Smooth muscle cell of the brain vasculature (primary cell): Measurements from ENCODE around the gene STXBP1.

Experiments
- DNase-seq: peaks from one replicate; pipeline ENCODE4 v3.0.0-alpha.2; 2012; ENCODE audit warnings: low read depth, low spot score

The STXBP1 gene

DNA sequence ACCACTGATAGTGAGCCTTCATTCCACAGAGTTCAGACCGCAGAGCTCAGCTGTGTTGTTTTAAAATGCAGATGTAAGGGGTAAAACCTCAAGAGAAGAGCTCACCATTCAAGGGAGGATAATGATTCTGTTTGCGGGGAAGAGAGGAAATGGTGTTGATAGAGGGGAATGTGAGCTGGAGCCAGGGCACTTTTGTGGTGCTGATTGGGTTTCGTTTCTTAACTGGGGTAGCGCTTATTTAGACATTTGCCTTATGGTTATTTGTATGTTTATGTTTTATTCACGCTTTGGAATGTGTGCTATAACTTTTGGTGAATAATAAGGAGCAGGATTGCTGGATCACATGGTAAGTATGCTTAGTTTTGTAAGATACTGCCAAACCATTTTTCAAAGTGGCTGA, 42.5 kb downstream of the STXBP1 start:
- no peak for DNase-seq

DNA sequence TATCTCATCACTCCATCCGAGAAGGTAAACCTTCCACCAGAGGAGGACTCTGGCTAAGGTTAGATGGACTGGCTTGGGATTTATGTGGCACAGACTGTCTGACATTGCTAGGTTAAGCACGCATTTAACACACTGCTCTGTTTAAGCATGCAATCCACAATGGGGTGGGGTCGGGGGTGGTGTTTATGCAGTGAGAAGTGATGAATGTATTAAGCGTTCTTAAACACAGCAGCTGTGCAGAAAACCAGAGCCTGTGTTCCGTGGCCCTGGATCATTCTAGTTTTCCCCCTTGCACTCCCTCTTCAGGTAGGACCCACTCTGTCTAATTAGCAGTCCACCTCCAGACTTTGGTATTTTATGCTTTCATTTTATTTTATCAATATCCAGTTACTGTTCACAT, 46.4 kb downstream of the STXBP1 start:
- DNase-seq, result no peak

DNA sequence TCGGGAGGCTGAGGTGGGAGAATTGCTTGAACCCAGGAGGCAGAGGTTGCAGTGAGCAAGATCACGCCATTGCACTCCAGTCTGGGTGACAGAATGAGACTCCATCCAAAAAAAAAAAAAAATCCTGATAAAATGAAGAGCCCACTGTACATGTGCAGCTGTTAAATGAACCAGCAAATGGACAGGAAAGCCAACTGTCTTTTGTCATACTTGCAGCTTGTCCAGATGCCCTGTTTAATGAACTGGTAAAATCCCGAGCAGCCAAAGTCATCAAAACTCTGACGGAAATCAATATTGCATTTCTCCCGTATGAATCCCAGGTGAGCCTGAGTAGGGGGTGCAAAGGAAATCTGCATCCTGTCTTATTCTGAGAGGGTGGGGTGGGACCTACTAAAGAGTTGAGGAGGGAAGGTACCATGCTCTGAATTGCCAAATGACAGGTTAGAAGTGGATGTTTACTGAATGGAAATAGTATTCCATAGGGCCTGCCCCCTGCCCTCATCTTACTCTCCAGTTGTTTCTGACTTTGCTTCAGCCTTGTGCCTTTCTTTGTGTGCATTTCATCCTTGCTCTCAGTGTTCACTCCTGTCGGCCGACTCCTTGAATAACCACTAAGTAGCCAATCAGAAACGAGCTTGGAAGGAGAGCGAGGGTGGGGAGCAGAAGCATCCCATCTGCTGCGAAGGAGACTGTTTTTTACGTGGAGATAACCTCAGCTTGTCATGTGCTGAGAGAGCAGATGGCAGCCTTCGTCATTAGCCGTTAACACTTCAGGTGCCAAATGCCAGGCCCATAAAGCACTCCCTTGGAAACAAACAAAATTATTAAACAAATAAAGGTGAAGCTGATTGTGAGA, 49.0 kb downstream of the STXBP1 start:
- no peak for DNase-seq

DNA sequence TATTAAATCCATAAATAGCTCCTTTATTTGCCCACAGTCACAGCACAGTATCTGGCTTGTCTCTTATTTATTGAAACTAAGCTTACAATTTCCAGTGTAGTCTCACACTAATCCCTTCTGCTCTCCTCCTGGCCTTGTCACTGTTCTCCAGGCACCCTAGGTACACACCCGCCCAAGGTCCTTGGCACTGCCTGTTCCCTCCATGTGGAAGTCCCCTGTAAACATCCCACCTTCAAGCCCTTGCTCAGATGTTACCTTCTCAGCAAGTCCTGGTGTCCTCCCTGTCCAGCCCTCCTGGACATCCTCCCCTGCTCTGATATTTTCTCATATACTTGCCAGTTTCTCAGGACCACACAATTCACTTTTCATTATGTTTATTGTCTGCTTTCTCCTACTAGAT, 50.5 kb downstream of the STXBP1 start:
- DNase-seq, result no peak

DNA sequence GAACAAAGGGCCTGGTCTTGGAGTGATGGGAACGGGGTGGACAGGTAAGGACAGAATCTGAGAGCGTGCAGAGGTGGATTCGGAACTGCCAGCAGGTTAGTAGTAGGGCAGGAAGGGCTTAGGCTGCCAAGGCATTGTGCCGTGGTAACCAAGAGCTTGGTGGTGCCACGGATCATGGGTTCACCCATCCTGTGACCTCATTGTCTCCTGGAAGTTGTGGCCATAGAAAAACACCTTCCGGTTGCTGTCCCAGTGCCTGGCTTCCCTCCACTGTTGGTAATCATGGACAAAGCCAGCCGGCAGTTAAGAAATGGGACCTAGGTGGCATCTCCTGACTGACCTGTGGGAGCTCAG, 52.2 kb downstream of the STXBP1 start:
- no peak for DNase-seq

DNA sequence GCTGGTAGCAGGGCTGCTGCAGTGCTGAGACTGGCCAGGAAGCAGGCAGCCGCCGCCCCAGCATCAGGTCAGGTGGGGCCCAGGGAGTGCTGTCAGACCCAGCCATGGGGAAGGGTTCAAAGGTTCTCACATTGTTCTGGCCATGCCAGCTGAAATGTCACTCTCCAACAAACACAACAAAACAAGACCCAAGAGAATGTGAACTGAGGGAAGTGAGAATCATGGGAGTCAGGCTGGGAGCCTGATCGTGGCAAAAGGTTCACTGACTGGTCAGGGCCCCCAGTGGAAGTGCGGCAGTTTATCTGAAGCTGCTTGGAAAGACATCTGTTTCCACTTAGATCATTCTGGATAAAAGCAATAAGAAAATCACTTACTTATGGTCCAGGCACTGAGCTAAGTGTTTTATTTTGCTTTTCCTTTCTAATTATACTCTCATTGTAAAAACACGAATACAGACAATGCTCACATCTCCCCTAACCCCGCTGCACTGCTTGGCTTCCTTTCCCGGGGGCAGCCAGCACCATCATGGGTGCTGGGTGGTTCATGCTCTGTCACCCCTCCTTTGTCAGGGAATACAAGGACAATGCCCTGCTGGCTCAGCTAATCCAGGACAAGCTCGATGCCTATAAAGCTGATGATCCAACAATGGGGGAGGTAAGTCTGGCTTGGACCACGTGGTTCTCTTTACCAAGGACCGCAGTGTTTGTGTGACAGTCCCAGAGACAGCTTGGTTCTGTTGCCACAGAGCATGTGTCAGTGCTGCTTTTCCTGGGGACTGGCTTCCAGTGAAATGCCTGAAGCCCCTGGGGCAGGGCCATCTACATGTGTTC, 52.8 kb downstream of the STXBP1 start:
- DNase-seq, result no peak

DNA sequence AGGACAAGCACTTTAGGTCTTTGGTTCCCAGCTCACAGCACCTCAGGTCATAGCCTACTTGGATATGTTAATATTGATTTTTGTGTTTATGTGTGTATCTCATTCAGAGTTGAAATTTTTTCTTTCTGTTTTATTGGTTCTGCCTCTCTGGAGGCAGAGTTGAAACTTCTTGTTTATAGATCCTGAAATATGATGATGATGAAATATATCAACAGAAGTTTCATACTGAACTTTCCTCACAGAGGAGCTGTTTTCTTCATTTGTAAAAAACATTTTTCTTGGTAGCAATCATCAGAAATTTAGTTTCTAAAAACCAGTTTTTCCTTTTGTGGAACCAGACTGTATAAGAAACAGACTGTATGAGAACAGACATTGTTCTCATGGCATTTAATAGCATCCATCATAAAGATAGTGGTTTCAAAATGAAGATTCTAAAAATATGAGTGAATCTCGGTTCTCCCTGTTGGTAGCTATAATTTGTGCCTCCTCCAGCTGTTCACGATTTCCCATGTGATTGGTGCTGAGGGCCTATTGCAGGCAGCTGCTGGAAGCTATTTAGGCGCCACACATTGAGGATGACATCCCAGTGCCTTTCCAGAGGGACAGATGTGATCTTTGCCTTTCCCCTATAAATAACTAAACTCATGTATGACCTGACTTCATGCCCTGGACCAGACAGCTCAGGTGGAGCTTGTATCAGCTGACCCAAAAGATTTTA, 55.2 kb downstream of the STXBP1 start:
- no peak for DNase-seq

DNA sequence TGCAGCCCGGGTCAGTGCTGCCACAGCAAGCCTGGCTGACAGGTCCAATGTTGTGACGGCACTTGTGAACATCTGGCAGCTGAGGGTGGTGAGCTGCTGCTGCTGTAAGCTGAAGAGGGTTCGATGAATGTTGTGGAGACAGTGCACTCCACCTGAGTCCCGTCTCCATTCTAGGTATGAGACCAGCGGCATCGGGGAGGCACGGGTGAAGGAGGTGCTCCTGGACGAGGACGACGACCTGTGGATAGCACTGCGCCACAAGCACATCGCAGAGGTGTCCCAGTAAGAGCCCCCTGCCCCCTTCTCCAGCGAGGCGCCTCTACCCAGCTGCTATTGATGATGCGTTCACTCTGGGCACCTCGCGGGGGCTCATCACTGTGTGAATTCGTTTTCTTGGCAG, 55.8 kb downstream of the STXBP1 start:
- no peak for DNase-seq

DNA sequence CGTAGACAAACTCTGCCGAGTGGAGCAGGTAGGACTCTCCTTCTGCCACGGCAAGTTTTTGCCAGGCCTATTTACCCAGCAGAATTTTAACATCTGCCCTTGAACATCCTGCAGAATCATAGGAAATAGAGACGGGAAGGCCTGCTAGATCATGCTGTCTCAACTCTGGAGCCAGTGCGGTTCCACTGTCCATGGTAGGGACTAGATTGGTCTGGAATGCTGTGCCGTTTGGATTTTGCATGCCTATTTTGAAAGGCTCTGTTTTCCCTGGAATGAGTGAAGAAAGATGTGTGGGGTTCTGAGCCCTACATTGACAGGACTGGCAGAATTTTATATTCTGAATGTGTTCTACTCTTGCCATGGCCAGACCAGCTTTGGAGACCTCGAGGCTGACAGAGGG, 61.2 kb downstream of the STXBP1 start:
- no peak for DNase-seq

DNA sequence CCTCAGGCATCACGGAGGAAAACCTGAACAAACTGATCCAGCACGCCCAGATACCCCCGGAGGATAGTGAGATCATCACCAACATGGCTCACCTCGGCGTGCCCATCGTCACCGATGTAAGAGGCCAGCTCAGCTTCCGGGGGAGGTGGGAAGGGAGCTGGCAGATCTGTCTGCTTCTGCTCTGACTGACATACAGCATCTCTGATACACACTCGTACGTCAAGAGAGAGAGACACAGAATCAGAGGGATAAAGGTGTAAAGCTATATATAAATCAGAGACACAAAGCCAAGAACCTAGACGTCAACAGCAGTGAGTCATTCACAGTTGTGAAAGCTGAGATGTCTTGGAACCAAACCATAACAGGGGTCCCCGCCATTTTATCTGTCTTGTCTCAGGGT, 64.6 kb downstream of the STXBP1 start:
- DNase-seq, result no peak

DNA sequence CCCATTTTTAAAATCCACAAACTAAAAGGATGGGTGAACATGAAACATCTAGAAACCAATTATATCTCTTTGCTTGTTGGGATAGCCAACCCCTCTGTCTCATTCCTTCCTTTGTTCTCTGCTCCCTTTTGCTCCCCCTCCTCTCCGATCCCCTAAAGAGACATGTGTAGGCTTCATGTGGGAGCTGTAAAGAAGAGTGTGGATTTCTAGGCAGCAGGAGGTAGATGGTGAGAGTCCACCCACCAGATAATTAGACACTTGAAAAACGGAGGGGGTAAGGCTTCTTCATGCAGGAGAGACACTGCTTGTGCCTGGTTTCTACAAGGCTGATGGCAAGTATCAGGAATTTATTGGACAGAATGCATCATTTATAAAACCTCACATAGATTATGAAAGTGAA, 67.4 kb downstream of the STXBP1 start:
- DNase-seq, result no peak

DNA sequence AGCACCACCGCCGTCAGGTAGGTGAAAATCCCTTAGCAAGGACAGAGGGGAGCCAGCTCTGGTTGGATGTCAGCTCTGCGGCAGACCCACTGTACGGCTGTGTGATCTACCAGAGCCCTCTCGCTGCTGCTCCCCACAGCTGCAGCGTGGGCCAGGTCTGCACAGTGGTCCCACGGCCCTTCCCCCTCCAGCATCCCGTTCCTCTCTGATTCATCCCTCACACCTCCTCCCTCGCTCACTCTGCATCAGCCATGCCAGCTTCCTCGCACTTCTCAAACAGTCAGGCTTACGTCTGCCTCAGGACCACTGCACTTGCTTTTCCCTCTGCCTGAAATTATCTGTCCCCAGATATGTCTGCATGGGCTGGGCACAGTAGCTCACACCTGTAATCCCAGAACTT, 68.1 kb downstream of the STXBP1 start:
- DNase-seq, result no peak

DNA sequence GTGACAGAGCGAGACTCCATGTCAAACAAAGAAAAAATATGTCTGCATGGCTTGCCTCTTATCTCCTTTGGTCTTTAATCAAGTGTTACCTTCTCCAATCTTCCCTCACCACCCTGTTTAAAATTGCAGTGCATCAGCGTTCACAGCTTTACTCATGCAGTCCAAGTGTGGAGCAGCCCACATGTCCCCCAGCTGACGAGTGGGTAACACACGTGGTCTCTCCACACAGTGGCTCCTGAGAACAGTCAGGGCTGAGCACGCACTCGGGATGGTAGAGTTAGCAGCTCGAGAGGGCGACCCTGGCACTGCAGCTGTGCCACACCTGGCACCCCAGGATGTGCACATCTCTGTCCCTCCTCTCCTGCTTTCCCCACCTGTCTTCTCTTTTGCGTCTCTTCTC, 68.8 kb downstream of the STXBP1 start:
- DNase-seq, result no peak

DNA sequence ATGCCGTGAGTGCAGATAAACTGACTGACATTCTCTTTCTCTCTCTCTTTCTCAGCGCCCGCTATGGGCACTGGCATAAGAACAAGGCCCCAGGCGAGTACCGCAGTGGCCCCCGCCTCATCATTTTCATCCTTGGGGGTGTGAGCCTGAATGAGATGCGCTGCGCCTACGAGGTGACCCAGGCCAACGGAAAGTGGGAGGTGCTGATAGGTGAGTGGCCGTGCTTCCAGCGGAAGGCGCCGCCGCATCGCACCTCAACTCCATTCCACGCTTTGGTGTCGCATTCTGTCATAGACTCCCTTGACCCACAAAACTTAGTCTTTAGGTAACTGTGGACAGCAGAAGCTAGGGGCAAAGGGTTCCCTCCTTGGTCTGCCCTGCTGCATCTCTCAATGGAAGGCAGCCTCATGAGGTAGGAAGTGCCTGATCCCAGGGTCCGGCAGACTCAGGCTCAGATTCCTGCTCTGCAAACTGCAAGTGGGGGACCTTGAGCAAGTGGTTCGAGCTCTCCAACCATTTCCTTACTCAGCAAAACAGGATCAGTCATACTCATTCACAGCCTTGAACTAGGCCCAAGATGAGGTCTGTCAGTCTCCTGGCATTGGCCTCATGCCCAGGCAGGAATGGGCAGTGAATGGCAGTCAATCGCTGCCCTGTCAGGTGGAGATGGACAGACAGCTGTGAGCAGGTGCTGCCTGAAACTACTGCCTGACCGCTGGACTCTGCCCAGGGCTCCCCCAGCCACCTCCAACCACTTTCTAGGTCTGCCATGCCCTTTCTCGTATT, 70.5 kb downstream of the STXBP1 start:
- no peak for DNase-seq

DNA sequence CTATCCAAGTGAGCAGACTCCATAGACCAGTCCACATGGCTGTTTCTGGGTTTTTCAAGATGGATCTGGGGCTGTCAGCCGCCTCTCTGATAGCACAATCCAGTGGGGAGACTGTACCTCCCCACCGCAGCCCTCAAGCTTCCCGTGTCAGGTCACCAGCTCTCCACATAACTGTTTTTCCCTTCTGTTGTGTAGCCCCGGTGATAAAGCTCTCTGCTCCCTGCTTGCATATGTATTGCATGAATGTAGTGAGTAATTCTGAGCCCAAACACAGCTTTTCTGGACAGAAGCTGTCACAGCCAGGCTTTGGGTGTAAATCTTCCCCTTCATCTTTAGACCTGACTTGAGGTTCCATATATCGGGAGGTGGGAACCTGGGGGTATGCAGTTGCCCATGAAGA, 71.6 kb downstream of the STXBP1 start:
- no peak for DNase-seq

DNA sequence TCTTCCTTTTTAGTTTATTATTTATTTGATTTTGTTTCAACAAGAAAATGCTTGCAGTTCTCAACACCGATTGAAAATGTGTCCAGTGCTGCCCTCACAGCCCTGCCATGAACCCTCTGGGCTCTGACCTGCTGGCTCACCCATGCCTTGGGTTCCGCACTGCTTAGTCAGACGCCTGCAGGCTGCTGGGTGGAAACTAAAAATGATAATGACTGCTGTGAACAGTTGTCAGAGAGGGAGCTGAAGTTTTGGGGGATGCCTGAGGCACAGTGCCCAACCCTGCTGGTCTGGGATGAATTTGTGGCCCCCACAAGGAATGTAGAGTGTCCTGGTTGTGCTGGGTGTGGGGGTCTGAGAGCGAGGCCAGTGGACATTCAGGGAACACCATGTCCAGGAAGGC, 72.5 kb downstream of the STXBP1 start:
- no peak for DNase-seq

DNA sequence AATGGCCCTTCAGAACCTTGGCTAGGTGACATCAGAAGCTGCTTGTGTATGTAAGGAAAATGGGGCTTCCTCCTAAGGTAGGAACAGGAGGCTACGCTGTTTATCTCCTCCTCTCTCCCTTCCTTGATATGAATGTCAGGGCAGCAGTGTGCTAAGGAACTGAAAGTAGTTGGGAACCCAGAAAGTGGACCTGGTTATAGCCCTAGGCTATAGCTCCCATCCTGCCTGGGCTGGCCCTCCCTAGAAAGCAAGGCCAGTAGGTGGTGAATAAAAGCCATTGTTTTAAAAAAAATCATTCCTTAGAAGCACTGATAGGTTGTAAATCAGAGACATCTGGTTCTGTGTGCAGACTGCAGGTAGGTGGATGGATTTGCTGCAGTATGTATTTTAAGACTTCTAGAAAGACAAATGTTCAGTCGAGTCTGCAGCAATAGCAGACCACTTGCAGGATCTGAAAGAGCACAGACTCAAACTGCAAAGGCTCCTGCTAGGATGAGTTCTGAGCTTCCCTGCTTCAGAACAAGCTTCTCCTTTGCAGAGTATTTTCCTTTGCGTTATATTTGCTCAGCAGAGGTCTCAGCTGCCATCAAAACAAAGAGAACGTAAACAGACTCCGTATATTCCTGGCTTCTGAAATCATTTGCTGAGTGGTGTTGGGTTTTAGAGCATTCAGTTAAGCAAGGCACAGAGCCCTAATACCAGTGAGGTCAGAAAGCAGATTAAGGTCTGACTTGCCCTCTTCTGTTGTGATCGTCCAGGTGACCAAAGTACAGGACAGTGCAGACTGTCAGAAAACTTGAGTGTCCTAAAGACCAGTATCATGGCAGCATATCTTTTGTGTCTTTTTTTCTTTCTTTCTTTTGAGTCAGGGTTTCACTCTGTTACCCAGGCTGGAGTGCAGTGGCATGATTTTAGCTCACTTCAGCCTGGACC, 74.7 kb downstream of the STXBP1 start:
- DNase-seq, result no peak

DNA sequence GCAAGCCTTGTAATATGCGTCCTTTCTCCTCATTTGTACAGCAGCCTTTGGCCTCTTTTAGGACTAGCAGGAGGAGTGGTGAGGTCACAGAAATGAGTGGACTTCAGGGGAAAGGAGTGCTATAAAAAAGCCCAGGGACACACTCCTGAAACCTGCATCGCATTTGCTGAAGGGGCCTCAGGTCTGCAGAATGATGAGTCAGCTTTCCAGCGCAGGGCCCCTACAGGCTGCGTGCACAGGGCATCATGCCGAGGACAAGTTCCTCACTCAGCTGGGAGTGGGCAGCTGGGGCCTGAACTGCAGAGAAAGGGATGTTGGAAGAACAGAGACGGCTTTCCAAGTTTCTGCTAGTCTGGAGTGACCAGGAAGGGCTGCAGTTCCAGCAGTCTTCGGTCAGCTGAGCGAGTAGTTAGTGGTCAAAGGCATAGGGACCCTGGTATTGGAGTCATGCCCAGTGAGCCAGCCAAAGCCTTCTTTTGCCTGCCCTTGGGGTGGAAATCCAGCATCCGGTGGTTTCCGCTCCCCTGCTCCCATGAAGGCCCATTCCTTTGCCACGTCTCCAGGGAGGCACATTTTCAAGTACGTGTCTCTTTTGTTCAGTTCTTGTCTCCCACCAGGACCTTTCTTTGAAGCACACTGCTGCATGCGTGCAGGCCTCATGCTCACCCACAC, 77.4 kb downstream of the STXBP1 start:
- DNase-seq, result no peak

DNA sequence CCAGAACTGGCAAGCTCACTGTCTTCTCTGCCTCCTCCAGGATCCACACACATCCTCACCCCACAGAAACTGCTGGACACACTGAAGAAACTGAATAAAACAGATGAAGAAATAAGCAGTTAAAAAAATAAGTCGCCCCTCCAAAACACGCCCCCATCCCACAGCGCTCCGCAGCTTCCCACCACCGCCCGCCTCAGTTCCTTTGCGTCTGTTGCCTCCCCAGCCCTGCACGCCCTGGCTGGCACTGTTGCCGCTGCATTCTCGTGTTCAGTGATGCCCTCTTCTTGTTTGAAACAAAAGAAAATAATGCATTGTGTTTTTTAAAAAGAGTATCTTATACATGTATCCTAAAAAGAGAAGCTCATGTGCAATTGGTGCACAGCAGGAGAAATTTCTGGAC, 78.7 kb downstream of the STXBP1 start:
- no peak for DNase-seq

DNA sequence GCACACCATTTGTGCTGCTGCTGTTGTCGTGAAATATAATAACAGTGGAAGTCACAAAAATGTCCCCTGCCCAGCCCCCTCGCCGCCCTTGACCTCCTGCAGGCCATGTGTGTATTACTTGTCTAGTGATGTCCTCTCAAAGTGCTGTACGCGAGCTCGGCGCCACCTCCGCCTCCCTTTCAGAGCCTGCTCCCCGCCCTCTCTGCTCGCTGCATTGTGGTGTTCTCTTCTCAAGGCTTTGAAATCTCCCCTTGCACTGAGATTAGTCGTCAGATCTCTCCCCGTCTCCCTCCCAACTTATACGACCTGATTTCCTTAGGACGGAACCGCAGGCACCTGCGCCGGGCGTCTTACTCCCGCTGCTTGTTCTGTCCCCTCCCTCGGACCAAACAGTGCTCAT, 80.0 kb downstream of the STXBP1 start:
- no peak for DNase-seq
